Keratinocyte (primary cell): Measurements from ENCODE around the gene RBL1. TPM values are rescaled to one million over a fixed set of nuclear protein-coding genes. Genes with fewer than 3 reads are reported as not detected.

Source experiments
- DNase-seq: peaks from one replicate; pipeline ENCODE4 v3.0.0-alpha.2; 2011; ENCODE audit warnings: low read depth, missing footprints, low spot score
- FAIRE-seq: peaks from 2 replicates; lab custom pipeline; 2011; peaks lifted over from hg19 to GRCh38; lab: Jason Lieb, UNC
- H2AFZ ChIP-seq: 2 replicates; pipeline ENCODE4 v1.6.0; 2012; ENCODE audit warnings: low read length, control low read depth, inconsistent platforms; ENCODE audit not compliant: control insufficient read depth
- H3K27ac ChIP-seq: 2 replicates; pipeline ENCODE4 v1.5.1; 2011; ENCODE audit warnings: low read length; ENCODE audit not compliant: control insufficient read depth, insufficient read depth
- H3K27me3 ChIP-seq: 3 replicates; pipeline ENCODE4 v1.6.0; 2011; ENCODE audit warnings: low read length; ENCODE audit not compliant: control insufficient read depth, insufficient read depth; ENCODE audit errors: extremely low read depth
- H3K36me3 ChIP-seq, 2 experiments: 2 replicates in 1 of 2; 3 replicates in 1 of 2; pipeline ENCODE4 v1.5.1; 2011; ENCODE audit warnings: low read length in 2 of 2, mild to moderate bottlenecking in 1 of 2; ENCODE audit not compliant: control insufficient read depth in 2 of 2, insufficient read depth in 2 of 2; ENCODE audit errors: extremely low read depth in 1 of 2
- H3K4me1 ChIP-seq: 3 replicates; pipeline ENCODE4 v1.5.1; 2011; ENCODE audit warnings: low read length; ENCODE audit not compliant: control insufficient read depth, insufficient read depth; ENCODE audit errors: extremely low read depth
- H3K4me2 ChIP-seq: 3 replicates; pipeline ENCODE4 v1.6.0; 2011; ENCODE audit warnings: low read depth, low read length; ENCODE audit not compliant: control insufficient read depth, insufficient read depth; ENCODE audit errors: extremely low read depth
- H3K4me3 ChIP-seq, 3 experiments: fragments of 200-600 bp in 1 of 3; sonication (generic) in 1 of 3; 2 replicates in 2 of 3; 3 replicates in 1 of 3; pipeline ENCODE4 v1.5.1; 2011 to 2016; ENCODE audit warnings: low read length in 3 of 3, mild to moderate bottlenecking in 3 of 3, control low read depth in 2 of 3, inconsistent platforms in 1 of 3, low read depth in 1 of 3, mixed read lengths in 1 of 3, mixed run types in 1 of 3, moderate library complexity in 1 of 3; ENCODE audit not compliant: control insufficient read depth in 2 of 3, insufficient read depth in 2 of 3; ENCODE audit errors: extremely low read depth in 1 of 3
- H3K79me2 ChIP-seq: 2 replicates; pipeline ENCODE4 v1.6.0; 2012; ENCODE audit warnings: low read length; ENCODE audit not compliant: control insufficient read depth, insufficient read depth
- H3K9ac ChIP-seq: 3 replicates; pipeline ENCODE4 v1.6.0; 2011; ENCODE audit warnings: low read length; ENCODE audit not compliant: control insufficient read depth, insufficient read depth; ENCODE audit errors: extremely low read depth
- H3K9me1 ChIP-seq: 3 replicates; pipeline ENCODE4 v1.6.0; 2011; ENCODE audit warnings: low read length; ENCODE audit not compliant: control insufficient read depth, insufficient read depth; ENCODE audit errors: extremely low read depth
- H3K9me3 ChIP-seq: 2 replicates; pipeline ENCODE4 v1.5.1; 2012; ENCODE audit warnings: low read depth, low read length; ENCODE audit not compliant: control insufficient read depth
- H4K20me1 ChIP-seq: 3 replicates; pipeline ENCODE4 v1.6.0; 2011; ENCODE audit warnings: low read length; ENCODE audit not compliant: control insufficient read depth, insufficient read depth; ENCODE audit errors: extremely low read depth
- EZH2 ChIP-seq: IDR thresholded peaks from one replicate; pipeline ENCODE4 v1.6.1; 2012; ENCODE audit warnings: inconsistent platforms, mild to moderate bottlenecking, low read length, moderate library complexity
- dilution Hi-C: fragments of 300-500 bp; cut with MboI; formaldehyde crosslinking; loops from one replicate; pipeline ENCODE4 v1.7.0; 2020; ENCODE audit warnings: low sequenced_read_pairs; ENCODE audit not compliant: extremely low pct_ligation_motif_present
- polyA plus RNA-seq, 5 experiments: library from polyadenylated mRNA; depleted of rRNA in 3 of 5; stranded (reverse) in 3 of 5; stranded (forward) in 1 of 5; unstranded in 1 of 5; fragments of >200 nt; gene quantifications; 1 replicate in 1 of 5; 2 replicates in 3 of 5; 3 replicates in 1 of 5; pipeline versions ENCODE4 v1.2.1 to v1.2.3, GENCODE V29; 2011 to 2012; ENCODE audit warnings: missing spikeins in 2 of 5, low read depth in 1 of 5, low replicate concordance in 1 of 5
- TF ChIP-seq, protein P1 (sequence below), 3 experiments: IDR thresholded peaks in 1 of 3; conservative IDR thresholded peaks in 1 of 3; optimal IDR thresholded peaks in 1 of 3; 2 replicates in 2 of 3; 3 replicates in 1 of 3; pipeline versions ENCODE3 to v1.5.1; 2011; ENCODE audit warnings: low read length in 3 of 3, mild to moderate bottlenecking in 3 of 3, moderate library complexity in 2 of 3, control low read depth in 1 of 3, inconsistent platforms in 1 of 3; ENCODE audit not compliant: insufficient read depth in 2 of 3; ENCODE audit errors: extremely low read depth in 1 of 3

Gene RBL1
- polyA plus RNA-seq, 1 donor (not counting 4 experiments of a cell fraction or from before 2014, with no cell fraction given): 4.5 TPM

DNA sequence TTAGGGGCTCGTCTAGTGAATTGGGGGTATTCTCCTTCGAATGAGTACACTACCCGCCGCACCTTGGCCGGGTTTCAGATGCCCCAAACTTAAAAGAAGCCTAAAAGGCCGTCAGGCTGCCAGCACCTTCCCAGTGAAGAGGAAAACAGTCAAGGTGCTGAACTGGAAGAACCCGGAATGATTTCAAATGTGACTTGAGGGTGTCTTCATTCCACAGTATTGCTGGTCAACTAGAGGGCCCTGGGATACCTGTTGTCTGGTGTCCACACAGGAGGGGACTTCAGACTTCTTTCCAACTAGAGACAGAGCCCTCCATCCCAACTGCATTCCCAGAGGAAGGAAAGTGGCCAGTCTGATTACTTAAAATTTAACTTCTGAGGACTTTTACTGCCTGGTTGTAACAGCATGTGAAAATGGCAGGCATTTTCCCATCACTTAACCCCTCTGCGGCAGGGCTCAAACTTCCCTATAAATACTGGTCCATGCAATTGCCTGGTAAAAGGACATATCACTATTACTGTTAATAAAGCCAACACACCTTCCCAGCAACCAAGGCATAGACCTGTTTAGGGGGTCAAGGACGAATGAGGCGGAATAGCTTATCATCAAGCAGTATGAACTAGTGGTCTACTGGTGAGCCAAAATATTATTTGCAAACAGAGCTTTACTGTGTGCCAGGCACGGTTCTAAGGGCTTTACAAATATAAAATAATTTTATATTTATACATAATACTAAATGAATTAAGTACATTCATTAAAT lies 143.6 kb downstream of the RBL1 start:
- Histone ChIP-seq H3K79me2 (peaks cover 5% of the 10 kb centered on the region), H3K9ac (peak overlapping the region; percentile 72), H3K27me3 (no peaks in the 10 kb centered on the region), H3K4me2 (peak overlapping the region; percentile 89), H3K4me3 (peak overlapping the region; percentile 63 to 99 (median 93)), H3K9me1 (no peaks in the 10 kb centered on the region), H2AFZ (peak overlapping the region; percentile 95), H3K27ac (no peak overlapping the region), H3K36me3 (no peaks in the 10 kb centered on the region), H3K9me3 (no peaks in the 10 kb centered on the region), H4K20me1 (no peaks in the 10 kb centered on the region), H3K4me1 (peaks cover 6% of the 10 kb centered on the region)
- dilution Hi-C loops: no loop called here
- TF ChIP-seq, protein P1, sequence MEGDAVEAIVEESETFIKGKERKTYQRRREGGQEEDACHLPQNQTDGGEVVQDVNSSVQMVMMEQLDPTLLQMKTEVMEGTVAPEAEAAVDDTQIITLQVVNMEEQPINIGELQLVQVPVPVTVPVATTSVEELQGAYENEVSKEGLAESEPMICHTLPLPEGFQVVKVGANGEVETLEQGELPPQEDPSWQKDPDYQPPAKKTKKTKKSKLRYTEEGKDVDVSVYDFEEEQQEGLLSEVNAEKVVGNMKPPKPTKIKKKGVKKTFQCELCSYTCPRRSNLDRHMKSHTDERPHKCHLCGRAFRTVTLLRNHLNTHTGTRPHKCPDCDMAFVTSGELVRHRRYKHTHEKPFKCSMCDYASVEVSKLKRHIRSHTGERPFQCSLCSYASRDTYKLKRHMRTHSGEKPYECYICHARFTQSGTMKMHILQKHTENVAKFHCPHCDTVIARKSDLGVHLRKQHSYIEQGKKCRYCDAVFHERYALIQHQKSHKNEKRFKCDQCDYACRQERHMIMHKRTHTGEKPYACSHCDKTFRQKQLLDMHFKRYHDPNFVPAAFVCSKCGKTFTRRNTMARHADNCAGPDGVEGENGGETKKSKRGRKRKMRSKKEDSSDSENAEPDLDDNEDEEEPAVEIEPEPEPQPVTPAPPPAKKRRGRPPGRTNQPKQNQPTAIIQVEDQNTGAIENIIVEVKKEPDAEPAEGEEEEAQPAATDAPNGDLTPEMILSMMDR (optimal IDR thresholded peaks at IDR 0.05 in 1 of 3, IDR thresholded peaks at IDR 0.05 in 1 of 3, conservative IDR thresholded peaks at IDR 0.05 in 1 of 3; ENCODE audit: extremely low read depth in 1 of 3, insufficient read depth in 2 of 3, low read length in 3 of 3): no peak
- TF ChIP-seq EZH2: no peak
- no peak for DNase-seq
- no peak for FAIRE-seq

DNA sequence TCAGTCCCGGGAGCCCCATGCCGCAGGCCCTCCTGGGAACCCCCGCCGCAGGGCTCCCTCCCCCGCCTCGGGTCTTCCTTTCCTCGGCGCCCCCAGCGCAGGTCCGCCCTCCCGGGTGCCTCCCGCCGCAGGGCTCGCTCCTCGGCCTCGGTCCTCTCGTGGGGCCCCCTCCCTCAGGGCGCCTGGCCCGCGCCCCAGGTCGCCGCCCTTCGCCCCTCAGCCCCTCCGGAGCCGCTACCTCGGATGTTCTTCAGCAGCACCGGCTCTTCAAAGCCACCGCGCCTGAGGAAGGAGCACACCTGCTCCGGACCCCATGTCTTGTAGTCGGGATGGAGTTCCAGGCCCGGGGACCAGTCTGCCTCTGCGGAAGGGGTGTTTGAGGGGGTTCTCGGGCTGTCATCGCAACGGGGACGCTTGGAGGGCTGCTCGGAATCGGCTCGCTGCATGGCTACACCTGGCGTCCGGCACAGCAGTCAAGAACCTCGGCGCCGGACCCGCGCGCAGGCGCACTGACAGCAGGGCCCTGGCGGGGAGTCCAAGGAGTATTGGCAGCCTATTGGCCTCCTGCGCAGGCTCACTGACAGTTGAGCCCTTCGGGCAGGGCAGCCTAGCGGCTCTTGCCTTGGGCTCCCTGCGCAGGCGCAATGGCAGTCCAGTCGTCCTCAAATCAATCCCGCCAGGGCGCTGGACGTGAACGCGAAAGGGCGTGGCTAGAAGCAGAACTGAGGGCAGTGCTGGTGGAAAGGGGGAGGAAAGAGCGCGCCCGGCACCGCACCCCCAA lies 144.4 kb downstream of the RBL1 start, which contains the start of gene SAMHD1:
Gene SAMHD1, minus strand, starts transcription at position 511 of the 781 bp plus-strand sequence. Its CDS starts 65 bp downstream, at position 446.
- Histone ChIP-seq H3K79me2 (peaks cover 5% of the 10 kb centered on the region), H3K9me1 (no peaks in the 10 kb centered on the region), H3K4me3 (peak within 1 kb of the TSS; percentile 63 to 99 (median 93)), H3K4me2 (peak within 1 kb of the TSS; percentile 89), H3K36me3 (no peaks in the 10 kb centered on the region), H3K27ac (no peak within 1 kb of the TSS), H3K4me1 (peaks cover 12% of the 10 kb centered on the region), H3K9me3 (no peaks in the 10 kb centered on the region), H4K20me1 (no peaks in the 10 kb centered on the region), H3K27me3 (no peaks in the 10 kb centered on the region), H3K9ac (peak within 1 kb of the TSS; percentile 72), H2AFZ (peak within 1 kb of the TSS; percentile 95)
- dilution Hi-C loops: no loop called here
- no peak for FAIRE-seq
- TF ChIP-seq, protein P1 (optimal IDR thresholded peaks at IDR 0.05 in 1 of 3, IDR thresholded peaks at IDR 0.05 in 1 of 3, conservative IDR thresholded peaks at IDR 0.05 in 1 of 3; ENCODE audit: extremely low read depth in 1 of 3, insufficient read depth in 2 of 3, low read length in 3 of 3): no peak
- TF ChIP-seq EZH2: no peak
- DNase-seq: peak; percentile 81
